Mesodermal cell (in vitro differentiated cells): ENCODE results near the gene CACNA2D2.

Experiments
- H3K27ac ChIP-seq: 2 replicates; pipeline ENCODE4 v1.7.0; 2013; ENCODE audit warnings: mild to moderate bottlenecking, low read depth, low read length, moderate library complexity; ENCODE audit not compliant: severe bottlenecking
- H3K36me3 ChIP-seq: 2 replicates; pipeline ENCODE4 v1.7.1; 2013; ENCODE audit warnings: mild to moderate bottlenecking, low read length, moderate library complexity; ENCODE audit not compliant: control insufficient read depth, insufficient read depth
- H3K4me1 ChIP-seq: one replicate; pipeline ENCODE4 v1.7.1; 2013; ENCODE audit warnings: mild to moderate bottlenecking, low read length; ENCODE audit not compliant: insufficient read depth, control insufficient read depth, poor library complexity, severe bottlenecking
- H3K4me3 ChIP-seq: 2 replicates; pipeline ENCODE4 v1.7.0; 2013; ENCODE audit warnings: low read length, control low read depth, mild to moderate bottlenecking; ENCODE audit not compliant: insufficient read depth, poor library complexity, severe bottlenecking; ENCODE audit errors: extremely low read depth
- H3K9me3 ChIP-seq: 2 replicates; pipeline ENCODE4 v1.7.1; 2013; ENCODE audit warnings: mild to moderate bottlenecking, low read length, moderate library complexity; ENCODE audit not compliant: control insufficient read depth
- WGBS, 2 experiments: methylation state at CpG; one replicate each; pipeline ENCODE4 v1.1.5; 2013; ENCODE audit warnings: missing lambda C conversion rate in 2 of 2; ENCODE audit not compliant: insufficient coverage in 2 of 2; 5-methylcytosine and 5-hydroxymethylcytosine counted together

The CACNA2D2 gene

GRCh38 chr3:50457988-50458387 is 45.4 kb downstream of the CACNA2D2 start:
- Histone ChIP-seq H3K4me1 (no peaks in the 10 kb centered on the region), H3K27ac (no peak overlapping the region)
- 80 to 93% methylated on average over 5 to 7 of the region's 7 CpGs for WGBS, 2 experiments

GRCh38 chr3:50455161-50456018 is 48.0 kb downstream of the CACNA2D2 start:
- 92 to 94% methylated on average over 22 to 27 of the region's 31 CpGs for WGBS, 2 experiments
- Histone ChIP-seq H3K27ac (no peak overlapping the region), H3K4me3 (no peak overlapping the region)

More at GRCh38 chr3:50457988-50458387, 45.4 kb downstream of the CACNA2D2 start:
- H3K4me3 ChIP-seq = no peak overlapping the region
- H3K9me3 ChIP-seq = no peaks in the 10 kb centered on the region
- no peaks in the 10 kb centered on the region for H3K36me3 ChIP-seq

GRCh38 chr3:50454481-50455070 is 48.9 kb downstream of the CACNA2D2 start:
- H3K27ac ChIP-seq = no peak overlapping the region

More at GRCh38 chr3:50455161-50456018, 48.0 kb downstream of the CACNA2D2 start:
- Histone ChIP-seq H3K9me3 (no peaks in the 10 kb centered on the region), H3K4me1 (peaks cover 1% of the 10 kb centered on the region), H3K36me3 (no peaks in the 10 kb centered on the region)

GRCh38 chr3:50453907-50454306 is 49.5 kb downstream of the CACNA2D2 start:
- no peaks in the 10 kb centered on the region for H3K9me3 ChIP-seq
- H3K27ac ChIP-seq = no peak overlapping the region
- no peak overlapping the region for H3K4me3 ChIP-seq
- H3K4me1 ChIP-seq = peaks cover 7% of the 10 kb centered on the region
- 91 to 93% methylated on average over 2 to 12 of the region's 13 CpGs for WGBS, 2 experiments
- H3K36me3 ChIP-seq = no peaks in the 10 kb centered on the region

More at GRCh38 chr3:50454481-50455070, 48.9 kb downstream of the CACNA2D2 start:
- Histone ChIP-seq H3K4me1 (peaks cover 7% of the 10 kb centered on the region), H3K9me3 (no peaks in the 10 kb centered on the region), H3K4me3 (no peak overlapping the region), H3K36me3 (no peaks in the 10 kb centered on the region)
- 72 to 75% methylated on average over 7 to 8 of the region's 10 CpGs for WGBS, 2 experiments

GRCh38 chr3:50450209-50450921 is 53.1 kb downstream of the CACNA2D2 start:
- no peak overlapping the region for H3K27ac ChIP-seq
- 74 to 76% methylated on average over 17 to 18 of the region's 29 CpGs for WGBS, 2 experiments
- no peaks in the 10 kb centered on the region for H3K9me3 ChIP-seq

GRCh38 chr3:50448752-50449539 is 54.5 kb downstream of the CACNA2D2 start:
- H3K9me3 ChIP-seq = no peaks in the 10 kb centered on the region
- 84 to 87% methylated on average over 4 to 6 of the region's 13 CpGs for WGBS, 2 experiments

More at GRCh38 chr3:50450209-50450921, 53.1 kb downstream of the CACNA2D2 start:
- Histone ChIP-seq H3K36me3 (no peaks in the 10 kb centered on the region), H3K4me3 (no peak overlapping the region), H3K4me1 (peaks cover 7% of the 10 kb centered on the region)

GRCh38 chr3:50447290-50447840 is 56.1 kb downstream of the CACNA2D2 start:
- Histone ChIP-seq H3K4me3 (no peak overlapping the region), H3K36me3 (no peaks in the 10 kb centered on the region), H3K4me1 (peaks cover 7% of the 10 kb centered on the region), H3K27ac (no peak overlapping the region), H3K9me3 (no peaks in the 10 kb centered on the region)
- WGBS, 2 experiments = 87 to 92% methylated on average over 7 to 10 of the region's 10 CpGs

More at GRCh38 chr3:50448752-50449539, 54.5 kb downstream of the CACNA2D2 start:
- H3K27ac ChIP-seq = no peak overlapping the region
- H3K36me3 ChIP-seq = no peaks in the 10 kb centered on the region
- H3K4me1 ChIP-seq = peaks cover 7% of the 10 kb centered on the region
- no peak overlapping the region for H3K4me3 ChIP-seq

- no peaks in the 10 kb centered on the region for H3K36me3 ChIP-seq
- H3K9me3 ChIP-seq = no peaks in the 10 kb centered on the region
- peaks cover 12% of the 10 kb centered on the region for H3K4me1 ChIP-seq
- WGBS, 2 experiments = 93 to 95% methylated on average over 4 to 5 of the region's 7 CpGs
- no peak overlapping the region for H3K4me3 ChIP-seq
- no peak overlapping the region for H3K27ac ChIP-seq
These were observed 57.5 kb downstream of the CACNA2D2 start for GRCh38 chr3:50445919-50446318.

- no peak overlapping the region for H3K4me3 ChIP-seq
- no peak overlapping the region for H3K27ac ChIP-seq
- H3K4me1 ChIP-seq = peaks cover 5% of the 10 kb centered on the region
- no peaks in the 10 kb centered on the region for H3K36me3 ChIP-seq
- H3K9me3 ChIP-seq = no peaks in the 10 kb centered on the region
- 95 to 100% methylated on average over 1 to 2 of the region's 2 CpGs for WGBS, 2 experiments
These were observed 58.7 kb downstream of the CACNA2D2 start for GRCh38 chr3:50444782-50445181.

GRCh38 chr3:50444213-50444612 is 59.2 kb downstream of the CACNA2D2 start:
- Histone ChIP-seq H3K27ac (no peak overlapping the region), H3K4me1 (peaks cover 5% of the 10 kb centered on the region), H3K36me3 (no peaks in the 10 kb centered on the region), H3K4me3 (no peak overlapping the region), H3K9me3 (no peaks in the 10 kb centered on the region)
- WGBS, 2 experiments = 89 to 100% methylated on average over 3 to 4 of the region's 5 CpGs
